SU-DHL-6 (cell line): Measurements from ENCODE around the gene SORCS2.

Source experiments
- H2AFZ ChIP-seq: fragments of 200-600 bp; sonication (generic); 2 replicates; pipeline ENCODE4 v1.6.1; 2014; ENCODE audit warnings: low read depth, mild to moderate bottlenecking, moderate library complexity, mixed read lengths, antibody characterized with exemption, low read length; ENCODE audit not compliant: severe bottlenecking
- H3F3A ChIP-seq: fragments of 200-600 bp; shearing (Covaris generic); 2 replicates; pipeline ENCODE4 v1.6.0; 2016; ENCODE audit warnings: antibody characterized with exemption, mild to moderate bottlenecking; ENCODE audit not compliant: insufficient read depth
- H3K27ac ChIP-seq: fragments of 200-600 bp; sonication (generic); 2 replicates; pipeline ENCODE4 v1.5.1; 2016; ENCODE audit warnings: low read depth, mild to moderate bottlenecking, low read length, moderate library complexity, mixed read lengths
- H3K27me3 ChIP-seq: fragments of 200-600 bp; sonication (generic), shearing (Covaris generic); 2 replicates; pipeline ENCODE4 v1.6.0; 2014; ENCODE audit warnings: mild to moderate bottlenecking, low read length
- H3K36me3 ChIP-seq: fragments of 200-600 bp; sonication (generic); 2 replicates; pipeline ENCODE4 v1.6.1; 2014; ENCODE audit warnings: mild to moderate bottlenecking, low read length, mixed read lengths
- H3K4me2 ChIP-seq: fragments of 300-600, 200-600 bp; shearing (Covaris generic), sonication (generic); 2 replicates; pipeline ENCODE4 v1.6.0; 2014; ENCODE audit warnings: low read length, low read depth, mild to moderate bottlenecking; ENCODE audit not compliant: poor library complexity, severe bottlenecking
- H3K4me3 ChIP-seq: fragments of 200-600 bp; sonication (generic); 2 replicates; pipeline ENCODE4 v1.5.1; 2014; ENCODE audit warnings: antibody characterized with exemption, low read length, mild to moderate bottlenecking, mixed read lengths; ENCODE audit not compliant: insufficient read depth, poor library complexity, severe bottlenecking
- H3K79me2 ChIP-seq: fragments of 200-600 bp; sonication (generic); 2 replicates; pipeline ENCODE4 v1.6.1; 2014; ENCODE audit warnings: mild to moderate bottlenecking, low read length, moderate library complexity; ENCODE audit not compliant: insufficient read depth
- H3K9ac ChIP-seq: fragments of 200-600 bp; sonication (generic); 2 replicates; pipeline ENCODE4 v1.7.0; 2014; ENCODE audit warnings: mild to moderate bottlenecking, low read length
- H3K9me2 ChIP-seq: fragments of 200-600 bp; sonication (generic); replicated peaks from 2 replicates; pipeline ENCODE4 v1.6.1; 2014; ENCODE audit warnings: low read length; ENCODE audit not compliant: insufficient read depth
- H3K9me3 ChIP-seq: fragments of 200-600 bp; sonication (generic); 2 replicates; pipeline ENCODE4 v1.6.1; 2014; ENCODE audit warnings: low read length, mixed read lengths; ENCODE audit not compliant: insufficient read depth
- H4K20me1 ChIP-seq: fragments of 200-600 bp; sonication (generic); 2 replicates; pipeline ENCODE4 v1.6.1; 2014; ENCODE audit warnings: low read depth, mild to moderate bottlenecking, antibody characterized with exemption, low read length, moderate library complexity, mixed read lengths
- EZH2phosphoT487 ChIP-seq: fragments of 200-600 bp; sonication (generic), shearing (Covaris generic); conservative IDR thresholded peaks from 2 replicates; pipeline ENCODE4 v1.6.1; 2018; ENCODE audit warnings: mild to moderate bottlenecking, antibody characterized with exemption, low read length, moderate library complexity, mixed read lengths
- TF ChIP-seq, protein P1 (sequence below): fragments of 200-600 bp; sonication (generic); IDR thresholded peaks from one replicate; pipeline ENCODE4 v1.5.1; 2017; ENCODE audit warnings: antibody characterized with exemption, mild to moderate bottlenecking, low read length, moderate library complexity; ENCODE audit not compliant: insufficient read depth, poor library complexity, severe bottlenecking

SORCS2 gene

DNA sequence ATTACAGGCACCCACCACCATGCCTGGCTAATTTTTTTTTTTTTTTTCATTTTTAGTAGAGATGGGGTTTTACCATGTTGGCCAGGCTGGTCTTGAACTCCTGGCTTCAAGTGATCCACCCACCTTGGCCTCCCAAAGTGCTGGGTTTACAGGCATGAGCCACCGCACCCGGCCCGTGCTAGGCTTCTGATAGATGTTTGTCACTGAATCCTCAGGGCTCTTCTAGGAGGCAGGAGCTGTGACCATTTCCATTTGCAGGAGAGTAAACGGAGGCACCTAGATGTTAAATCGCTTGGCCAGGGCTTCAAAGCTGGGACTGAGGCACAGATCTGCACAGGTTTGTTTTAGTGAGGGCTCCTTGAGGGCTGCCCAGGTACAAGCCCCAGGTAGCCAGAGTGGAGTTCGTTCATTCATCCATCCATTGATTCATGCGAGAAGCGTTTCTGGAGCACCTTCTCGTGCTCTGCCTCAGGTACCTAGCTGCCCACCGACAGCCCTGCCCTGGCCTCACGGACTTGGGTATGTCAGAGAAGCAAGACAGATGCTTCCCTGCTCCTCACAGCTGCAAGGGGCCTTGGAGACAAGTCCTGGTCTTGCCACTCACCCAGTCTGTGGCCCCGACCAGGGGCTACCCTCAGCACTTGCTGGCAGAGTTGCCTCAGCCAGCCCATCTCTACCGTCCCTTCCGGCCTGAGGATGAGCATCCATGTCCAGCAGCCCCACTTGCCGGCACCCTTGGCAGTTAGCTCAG, 136.0 kb downstream of the SORCS2 start:
- H3K9me3 ChIP-seq, result no peaks in the 10 kb centered on the region
- H3K9me2 ChIP-seq, result no peaks in the 10 kb centered on the region
- H3K9ac ChIP-seq, result no peak overlapping the region
- no peak for TF ChIP-seq EZH2phosphoT487
- TF ChIP-seq, protein P1, sequence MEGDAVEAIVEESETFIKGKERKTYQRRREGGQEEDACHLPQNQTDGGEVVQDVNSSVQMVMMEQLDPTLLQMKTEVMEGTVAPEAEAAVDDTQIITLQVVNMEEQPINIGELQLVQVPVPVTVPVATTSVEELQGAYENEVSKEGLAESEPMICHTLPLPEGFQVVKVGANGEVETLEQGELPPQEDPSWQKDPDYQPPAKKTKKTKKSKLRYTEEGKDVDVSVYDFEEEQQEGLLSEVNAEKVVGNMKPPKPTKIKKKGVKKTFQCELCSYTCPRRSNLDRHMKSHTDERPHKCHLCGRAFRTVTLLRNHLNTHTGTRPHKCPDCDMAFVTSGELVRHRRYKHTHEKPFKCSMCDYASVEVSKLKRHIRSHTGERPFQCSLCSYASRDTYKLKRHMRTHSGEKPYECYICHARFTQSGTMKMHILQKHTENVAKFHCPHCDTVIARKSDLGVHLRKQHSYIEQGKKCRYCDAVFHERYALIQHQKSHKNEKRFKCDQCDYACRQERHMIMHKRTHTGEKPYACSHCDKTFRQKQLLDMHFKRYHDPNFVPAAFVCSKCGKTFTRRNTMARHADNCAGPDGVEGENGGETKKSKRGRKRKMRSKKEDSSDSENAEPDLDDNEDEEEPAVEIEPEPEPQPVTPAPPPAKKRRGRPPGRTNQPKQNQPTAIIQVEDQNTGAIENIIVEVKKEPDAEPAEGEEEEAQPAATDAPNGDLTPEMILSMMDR, result no peak
- H3K79me2 ChIP-seq, result no peaks in the 10 kb centered on the region
- no peak overlapping the region for H3K27ac ChIP-seq
- H2AFZ ChIP-seq, result no peak overlapping the region
- H4K20me1 ChIP-seq, result no peaks in the 10 kb centered on the region
- H3K4me3 ChIP-seq, result no peak overlapping the region
- H3K36me3 ChIP-seq, result no peaks in the 10 kb centered on the region
- H3K27me3 ChIP-seq, result no peaks in the 10 kb centered on the region
- no peak overlapping the region for H3K4me2 ChIP-seq
- H3F3A ChIP-seq, result no peaks in the 10 kb centered on the region

DNA sequence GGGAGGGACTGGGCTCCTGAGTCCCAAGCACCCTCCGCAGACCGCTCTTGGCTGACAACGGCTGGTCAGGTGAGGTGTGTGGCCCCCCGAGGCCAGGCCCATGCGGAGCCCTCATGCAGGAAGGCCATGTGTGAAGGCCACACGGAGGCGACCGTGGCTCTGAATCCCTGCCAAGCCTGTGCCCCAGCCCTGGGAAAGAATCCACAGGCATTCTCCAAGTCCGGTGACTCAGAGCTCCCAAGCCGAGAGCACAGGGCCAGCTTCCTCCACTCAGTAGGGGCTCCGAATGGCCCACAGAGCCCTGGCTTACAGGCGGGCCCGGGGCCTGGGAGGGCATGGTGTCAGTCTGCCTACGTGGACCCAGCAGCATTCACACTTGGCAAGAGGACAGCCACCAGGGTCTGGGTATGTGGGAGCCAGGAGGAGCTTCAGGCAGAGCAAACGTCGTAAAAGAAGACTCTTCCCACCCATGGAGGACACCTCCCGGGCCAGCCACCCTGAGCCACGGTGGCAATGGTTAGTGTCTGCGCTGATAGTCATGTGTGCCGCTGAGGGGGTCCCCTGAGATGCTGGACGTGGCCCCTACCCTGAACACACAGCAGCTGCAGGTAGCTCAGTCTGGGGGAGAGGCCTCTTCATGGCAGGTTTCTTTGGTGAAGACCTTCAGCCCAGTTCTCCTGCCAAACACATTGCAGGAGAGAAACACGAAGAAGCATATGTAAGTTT, 136.7 kb downstream of the SORCS2 start:
- no peak overlapping the region for H3K9ac ChIP-seq
- H2AFZ ChIP-seq, result no peak overlapping the region
- no peaks in the 10 kb centered on the region for H3K9me3 ChIP-seq
- no peaks in the 10 kb centered on the region for H3K9me2 ChIP-seq
- H3F3A ChIP-seq, result no peaks in the 10 kb centered on the region
- no peak overlapping the region for H3K4me3 ChIP-seq
- no peak overlapping the region for H3K4me2 ChIP-seq
- no peak overlapping the region for H3K27ac ChIP-seq
- no peaks in the 10 kb centered on the region for H4K20me1 ChIP-seq
- no peak for TF ChIP-seq EZH2phosphoT487
- TF ChIP-seq, protein P1, result no peak
- no peaks in the 10 kb centered on the region for H3K79me2 ChIP-seq
- H3K36me3 ChIP-seq, result no peaks in the 10 kb centered on the region
- H3K27me3 ChIP-seq, result no peaks in the 10 kb centered on the region

DNA sequence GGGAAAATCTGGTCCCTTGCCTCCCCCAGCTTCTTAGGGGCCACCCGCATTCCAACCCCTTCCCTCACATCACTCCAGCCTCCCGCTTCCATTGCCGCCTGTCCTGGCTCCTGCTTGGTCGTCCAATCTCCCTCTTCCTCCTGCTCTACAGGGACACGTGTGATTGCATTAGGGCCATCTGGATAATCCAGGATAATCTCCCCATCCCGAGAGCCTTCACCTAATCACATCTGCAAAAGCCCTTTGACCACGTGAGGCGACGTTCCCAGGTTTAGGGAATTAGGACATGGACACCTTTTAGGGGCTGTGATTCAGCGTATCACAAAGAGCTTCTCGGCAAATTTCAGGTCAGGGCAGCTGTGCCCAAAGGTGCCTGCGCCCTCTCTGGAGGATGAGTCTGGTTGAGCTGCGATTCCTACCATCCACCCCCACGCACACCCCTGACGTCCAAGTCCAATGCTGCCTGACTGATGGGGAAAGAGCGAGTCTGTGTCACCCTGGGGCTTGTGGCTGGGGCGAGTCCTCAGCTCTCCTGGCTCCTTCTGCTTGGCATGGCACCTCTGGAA, 137.8 kb downstream of the SORCS2 start:
- no peak overlapping the region for H2AFZ ChIP-seq

More for the DNA sequence above, 137.8 kb downstream of the SORCS2 start:
- Histone ChIP-seq H3F3A (no peaks in the 10 kb centered on the region), H3K4me3 (no peak overlapping the region), H4K20me1 (no peaks in the 10 kb centered on the region), H3K9me2 (no peaks in the 10 kb centered on the region), H3K9me3 (no peaks in the 10 kb centered on the region), H3K79me2 (no peaks in the 10 kb centered on the region), H3K9ac (no peak overlapping the region), H3K36me3 (no peaks in the 10 kb centered on the region), H3K27me3 (no peaks in the 10 kb centered on the region), H3K4me2 (no peak overlapping the region), H3K27ac (no peak overlapping the region)
- TF ChIP-seq EZH2phosphoT487, result no peak
- TF ChIP-seq, protein P1, result no peak
